Urinary bladder (tissue), 4 donors: Measurements from ENCODE around the gene NOS1. TPM values are rescaled to one million over a fixed set of nuclear protein-coding genes. Genes with fewer than 3 reads are reported as not detected.

Experiments
- DNase-seq: peaks from one replicate; pipeline ENCODE4 v3.0.0-alpha.2; 2015; ENCODE audit errors: extremely low spot score
- H3K27ac ChIP-seq: one replicate; pipeline ENCODE4 v1.5.1; 2013; ENCODE audit warnings: low read depth, mild to moderate bottlenecking, moderate library complexity
- H3K36me3 ChIP-seq: one replicate; pipeline ENCODE4 v1.6.1; 2013; ENCODE audit warnings: mild to moderate bottlenecking, moderate library complexity; ENCODE audit not compliant: insufficient read depth
- H3K4me1 ChIP-seq: one replicate; pipeline ENCODE4 v1.6.1; 2013; ENCODE audit warnings: mild to moderate bottlenecking, moderate library complexity; ENCODE audit not compliant: insufficient read depth
- H3K4me3 ChIP-seq: one replicate; pipeline ENCODE4 v1.5.1; 2013; ENCODE audit warnings: low read depth, low read length
- WGBS: extraction: QIAGEN DNeasy Blood & Tissue Kit; methylation state at CpG from one replicate; pipeline ENCODE4 v1.1.7; 2013; 5-methylcytosine and 5-hydroxymethylcytosine counted together
- polyA plus RNA-seq: library from polyadenylated mRNA; stranded (reverse); fragments of 200-250 nt; gene quantifications from one replicate; pipeline ENCODE4 v1.2.3, GENCODE V29; 2013
- total RNA-seq: library from RNA; depleted of rRNA; stranded (reverse); fragments of >200 nt; gene quantifications from one replicate; pipeline ENCODE4 v1.2.3, GENCODE V29; 2014
- donor health status: healthy with polysubstance abuse.
- donor health status: healthy.

The NOS1 gene
- total and polyA plus RNA-seq, 2 donors = 0.60 to 1.7 TPM

- no peak overlapping the region for H3K27ac ChIP-seq
- H3K4me3 ChIP-seq = no peak overlapping the region
- no peaks in the 10 kb centered on the region for H3K4me1 ChIP-seq
- no peak for DNase-seq
- no peaks in the 10 kb centered on the region for H3K36me3 ChIP-seq
- 10% methylated on average over 42 of the region's 42 CpGs for WGBS
Measured at GRCh38 chr12:117359029-117359845, 2.2 kb downstream of the NOS1 start.

GRCh38 chr12:117356048-117356447 is 5.4 kb downstream of the NOS1 start:
- H3K27ac ChIP-seq = no peak overlapping the region
- H3K36me3 ChIP-seq = no peaks in the 10 kb centered on the region
- H3K4me3 ChIP-seq = no peak overlapping the region
- no peak for DNase-seq
- WGBS = 19% methylated on average over 1 of the region's 1 CpG
- H3K4me1 ChIP-seq = no peaks in the 10 kb centered on the region

- Histone ChIP-seq H3K27ac (no peak overlapping the region), H3K4me3 (no peak overlapping the region), H3K36me3 (no peaks in the 10 kb centered on the region), H3K4me1 (no peaks in the 10 kb centered on the region)
- DNase-seq = no peak
Measured at GRCh38 chr12:117352883-117353282, 8.5 kb downstream of the NOS1 start.

- H3K4me3 ChIP-seq = no peak overlapping the region
- H3K36me3 ChIP-seq = no peaks in the 10 kb centered on the region
- 61% methylated on average over 9 of the region's 9 CpGs for WGBS
- H3K4me1 ChIP-seq = no peaks in the 10 kb centered on the region
- H3K27ac ChIP-seq = no peak overlapping the region
- no peak for DNase-seq
Measured at GRCh38 chr12:117352206-117352605, 9.2 kb downstream of the NOS1 start.

GRCh38 chr12:117350140-117350539 is 11.3 kb downstream of the NOS1 start:
- Histone ChIP-seq H3K36me3 (no peaks in the 10 kb centered on the region), H3K4me3 (no peak overlapping the region), H3K4me1 (no peaks in the 10 kb centered on the region), H3K27ac (no peak overlapping the region)
- WGBS = 85% methylated on average over 4 of the region's 4 CpGs
- DNase-seq = no peak

- WGBS = 62% methylated on average over 4 of the region's 4 CpGs
- Histone ChIP-seq H3K4me1 (no peaks in the 10 kb centered on the region), H3K36me3 (no peaks in the 10 kb centered on the region), H3K4me3 (no peak overlapping the region), H3K27ac (no peak overlapping the region)
- no peak for DNase-seq
Measured at GRCh38 chr12:117347588-117347987, 13.8 kb downstream of the NOS1 start.

- H3K36me3 ChIP-seq = no peaks in the 10 kb centered on the region
- DNase-seq = no peak
- H3K4me1 ChIP-seq = no peaks in the 10 kb centered on the region
- WGBS = 87% methylated on average over 5 of the region's 5 CpGs
- H3K27ac ChIP-seq = no peak overlapping the region
- no peak overlapping the region for H3K4me3 ChIP-seq
Measured at GRCh38 chr12:117344716-117345115, 16.7 kb downstream of the NOS1 start.

GRCh38 chr12:117343849-117344248 is 17.6 kb downstream of the NOS1 start:
- H3K4me3 ChIP-seq = no peak overlapping the region
- no peaks in the 10 kb centered on the region for H3K36me3 ChIP-seq
- no peaks in the 10 kb centered on the region for H3K4me1 ChIP-seq
- no peak for DNase-seq
- H3K27ac ChIP-seq = no peak overlapping the region
- WGBS = 87% methylated on average over 1 of the region's 1 CpG

- H3K27ac ChIP-seq = no peak overlapping the region
- H3K36me3 ChIP-seq = no peaks in the 10 kb centered on the region
- no peaks in the 10 kb centered on the region for H3K4me1 ChIP-seq
- no peak overlapping the region for H3K4me3 ChIP-seq
- 52% methylated on average over 4 of the region's 4 CpGs for WGBS
- no peak for DNase-seq
Measured at GRCh38 chr12:117343296-117343695, 18.1 kb downstream of the NOS1 start.

GRCh38 chr12:117342682-117343081 is 18.7 kb downstream of the NOS1 start:
- no peak for DNase-seq
- WGBS = 19% methylated on average over 2 of the region's 2 CpGs

GRCh38 chr12:117342247-117342646 is 19.2 kb downstream of the NOS1 start:
- 84% methylated on average over 4 of the region's 4 CpGs for WGBS
- Histone ChIP-seq H3K4me1 (no peaks in the 10 kb centered on the region), H3K4me3 (no peak overlapping the region), H3K36me3 (no peaks in the 10 kb centered on the region), H3K27ac (no peak overlapping the region)
- DNase-seq = no peak

More at GRCh38 chr12:117342682-117343081, 18.7 kb downstream of the NOS1 start:
- Histone ChIP-seq H3K27ac (no peak overlapping the region), H3K4me1 (no peaks in the 10 kb centered on the region), H3K36me3 (no peaks in the 10 kb centered on the region), H3K4me3 (no peak overlapping the region)

- H3K27ac ChIP-seq = no peak overlapping the region
- no peaks in the 10 kb centered on the region for H3K36me3 ChIP-seq
- H3K4me3 ChIP-seq = no peak overlapping the region
- no peak for DNase-seq
- H3K4me1 ChIP-seq = no peaks in the 10 kb centered on the region
- 42% methylated on average over 4 of the region's 4 CpGs for WGBS
Measured at GRCh38 chr12:117339104-117339503, 22.3 kb downstream of the NOS1 start.

- no peak for DNase-seq
- WGBS = 21% methylated on average over 21 of the region's 21 CpGs
- no peaks in the 10 kb centered on the region for H3K4me1 ChIP-seq
- no peak overlapping the region for H3K27ac ChIP-seq
- no peak overlapping the region for H3K4me3 ChIP-seq
- H3K36me3 ChIP-seq = no peaks in the 10 kb centered on the region
Measured at GRCh38 chr12:117334855-117335587, 26.4 kb downstream of the NOS1 start.

- WGBS = 27% methylated on average over 3 of the region's 3 CpGs
Measured at GRCh38 chr12:117334051-117334450, 27.4 kb downstream of the NOS1 start.

More at GRCh38 chr12:117334051-117334450, 27.4 kb downstream of the NOS1 start:
- Histone ChIP-seq H3K4me1 (no peaks in the 10 kb centered on the region), H3K4me3 (no peak overlapping the region), H3K36me3 (no peaks in the 10 kb centered on the region), H3K27ac (no peak overlapping the region)
- DNase-seq = no peak
